ENCODE results near the gene CCNB2.

GRCh38 chr15:59143281-59143680 is 38.3 kb downstream of the CCNB2 start:
- TF ChIP-seq POLR2A (IDR thresholded peaks at IDR 0.05; ENCODE audit: low read depth, low read length) (no peak), POLR2AphosphoS5 (IDR thresholded peaks at IDR 0.05; ENCODE audit: low read depth, low read length) (no peak), TAF1 (IDR thresholded peaks at IDR 0.05; ENCODE audit: low read depth, low read length) (no peak)
